Transverse colon (tissue), 4 donors: ENCODE data around the gene PPP6R3. TPM values are rescaled to one million over a fixed set of nuclear protein-coding genes. Genes with fewer than 3 reads are reported as not detected.

ENCODE experiments used
- DNase-seq: peaks from one replicate; pipeline ENCODE4 v3.0.0-alpha.2; 2019
- H3K27ac ChIP-seq, 4 donors: fragments of 200-600 bp; sonication (generic); 2 replicates each; pipeline ENCODE4 v1.5.1; 2016 to 2018; ENCODE audit warnings: inconsistent platforms in 4 of 4
- H3K27me3 ChIP-seq: fragments of 200-600 bp; sonication (generic); 2 replicates; pipeline ENCODE4 v1.5.1; 2017; ENCODE audit warnings: inconsistent platforms
- H3K36me3 ChIP-seq, 4 donors: fragments of 200-600 bp; sonication (generic); 2 replicates each; pipeline ENCODE4 v1.5.1; 2017 to 2019; ENCODE audit warnings: inconsistent platforms in 4 of 4
- H3K4me1 ChIP-seq, 4 donors: fragments of 200-600 bp; sonication (generic); 2 replicates each; pipeline ENCODE4 v1.5.1; 2017 to 2020; ENCODE audit warnings: inconsistent platforms in 4 of 4
- H3K4me3 ChIP-seq, 4 donors: fragments of 200-600 bp; sonication (generic); 1 replicate in 1 of 4; 2 replicates in 3 of 4; pipeline versions ENCODE4 v1.5.1 to v1.6.1; 2017 to 2019; ENCODE audit warnings: inconsistent platforms in 4 of 4
- H3K9me3 ChIP-seq, 2 donors: fragments of 200-600 bp; sonication (generic); 2 replicates each; pipeline ENCODE4 v1.5.1; 2017 to 2019; ENCODE audit warnings: inconsistent platforms in 2 of 2
- EP300 ChIP-seq: sonication (generic); formaldehyde crosslinking; IDR thresholded peaks from one replicate; pipeline ENCODE4 v1.6.1; 2017; ENCODE audit warnings: antibody characterized with exemption, low read depth
- POLR2A ChIP-seq: fragments of 450-650 bp; IDR thresholded peaks from one replicate; pipeline ENCODE4 v1.6.1; 2016; ENCODE audit warnings: antibody characterized with exemption, mild to moderate bottlenecking, moderate library complexity
- POLR2AphosphoS5 ChIP-seq, 3 donors: sonication (generic); formaldehyde crosslinking; IDR thresholded peaks; one replicate each; pipeline ENCODE4 v1.6.1; 2016; ENCODE audit warnings: antibody characterized with exemption in 3 of 3
- WGBS, 2 donors: methylation state at CpG; one replicate each; pipeline ENCODE4 v1.1.5; 2018; ENCODE audit warnings: low coverage in 1 of 2; 5-methylcytosine and 5-hydroxymethylcytosine counted together
- in situ Hi-C, 4 donors: fragments of 200-750 bp; cut with MboI; loops; one replicate each; pipeline versions ENCODE4 v1.15.0 to v1.15.1; 2017; ENCODE audit warnings: low sequenced_read_pairs in 3 of 4, low pct_ligation_motif_present in 1 of 4, low pct_unique_long_range_greater_than_20kb in 1 of 4
- intact Hi-C: fragments of 100-400 bp; cut with DNase I; formaldehyde crosslinking; loops from one replicate; pipeline ENCODE4 v1.15.1; 2023; ENCODE audit warnings: low total_unique reads
- total RNA-seq, 4 donors: library from RNA; depleted of rRNA; stranded (reverse); fragments of >200 nt; gene quantifications; one replicate each; pipeline ENCODE4 v1.1.0, GENCODE V29; 2016
- TF ChIP-seq, protein P1 (sequence below), 5 experiments: fragments of 200-600 bp in 3 of 5; fragments of 450-650 bp in 2 of 5; sonication (generic) in 3 of 5; IDR thresholded peaks; 1 replicate in 2 of 5; 2 replicates in 3 of 5; pipeline ENCODE4 v1.5.1; 2016 to 2017; ENCODE audit warnings: antibody characterized with exemption in 5 of 5, inconsistent platforms in 3 of 5, mild to moderate bottlenecking in 2 of 5, moderate library complexity in 1 of 5

The PPP6R3 gene
- total RNA-seq, 4 donors from 2014 or later, result 89.8 to 158 (median 117) TPM

DNA sequence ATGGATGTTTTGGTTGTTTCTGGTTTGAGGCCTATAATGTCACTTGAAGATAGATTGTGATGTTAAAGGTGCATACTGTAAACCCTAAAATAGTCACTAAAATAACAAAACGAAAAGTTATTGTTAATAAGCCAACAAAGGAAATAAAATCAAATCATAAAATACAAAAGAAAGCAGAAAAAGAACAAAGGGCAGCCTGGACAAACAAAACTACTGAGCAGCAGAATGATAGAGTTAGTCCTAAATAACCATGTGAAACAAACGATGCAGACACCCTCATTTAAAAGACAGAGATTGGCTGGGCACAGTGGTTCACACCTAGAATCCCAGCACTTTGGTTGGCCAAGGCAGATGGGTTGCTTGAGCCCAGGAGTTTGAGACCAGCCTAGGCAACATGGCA, 132.9 kb downstream of the PPP6R3 start:
- intact Hi-C loops (no loop called here), in situ Hi-C loops (no loop called here)
- no peaks in the 10 kb centered on the region for H3K9me3 ChIP-seq
- WGBS, 2 donors, result 51 to 60% methylated on average over 1 to 2 of the region's 2 CpGs
- H3K27ac ChIP-seq, result no peak overlapping the region
- no peak overlapping the region for H3K4me3 ChIP-seq
- no peaks in the 10 kb centered on the region for H3K4me1 ChIP-seq
- TF ChIP-seq POLR2AphosphoS5 (IDR thresholded peaks at IDR 0.05), result no peak
- TF ChIP-seq POLR2A, result no peak
- TF ChIP-seq EP300, result no peak
- TF ChIP-seq, protein P1, sequence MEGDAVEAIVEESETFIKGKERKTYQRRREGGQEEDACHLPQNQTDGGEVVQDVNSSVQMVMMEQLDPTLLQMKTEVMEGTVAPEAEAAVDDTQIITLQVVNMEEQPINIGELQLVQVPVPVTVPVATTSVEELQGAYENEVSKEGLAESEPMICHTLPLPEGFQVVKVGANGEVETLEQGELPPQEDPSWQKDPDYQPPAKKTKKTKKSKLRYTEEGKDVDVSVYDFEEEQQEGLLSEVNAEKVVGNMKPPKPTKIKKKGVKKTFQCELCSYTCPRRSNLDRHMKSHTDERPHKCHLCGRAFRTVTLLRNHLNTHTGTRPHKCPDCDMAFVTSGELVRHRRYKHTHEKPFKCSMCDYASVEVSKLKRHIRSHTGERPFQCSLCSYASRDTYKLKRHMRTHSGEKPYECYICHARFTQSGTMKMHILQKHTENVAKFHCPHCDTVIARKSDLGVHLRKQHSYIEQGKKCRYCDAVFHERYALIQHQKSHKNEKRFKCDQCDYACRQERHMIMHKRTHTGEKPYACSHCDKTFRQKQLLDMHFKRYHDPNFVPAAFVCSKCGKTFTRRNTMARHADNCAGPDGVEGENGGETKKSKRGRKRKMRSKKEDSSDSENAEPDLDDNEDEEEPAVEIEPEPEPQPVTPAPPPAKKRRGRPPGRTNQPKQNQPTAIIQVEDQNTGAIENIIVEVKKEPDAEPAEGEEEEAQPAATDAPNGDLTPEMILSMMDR (IDR thresholded peaks at IDR 0.05), result no peak
- no peak for DNase-seq
- peaks cover 0 to 66% (median 31%) of the 10 kb centered on the region in 4 donors for H3K36me3 ChIP-seq
- H3K27me3 ChIP-seq, result no peaks in the 10 kb centered on the region

DNA sequence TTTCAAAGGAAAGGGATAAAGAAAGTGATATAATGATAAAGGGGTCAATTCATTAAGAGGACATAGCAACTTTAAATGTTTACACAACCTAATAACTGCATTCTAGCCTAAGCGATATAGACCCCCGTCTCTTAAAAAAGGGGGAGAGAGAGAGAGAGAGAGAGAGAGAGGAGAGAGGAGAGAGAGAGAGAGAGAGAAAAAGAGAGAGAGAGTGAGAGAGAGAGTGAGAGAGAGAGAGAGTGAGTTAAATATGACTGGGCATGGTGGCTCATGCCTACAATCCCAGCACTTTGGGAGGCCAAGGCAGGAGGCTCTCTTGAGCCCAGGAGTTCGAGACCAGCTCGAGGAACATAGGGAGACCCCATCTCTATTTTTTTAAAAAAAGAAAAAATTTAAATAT, 133.6 kb downstream of the PPP6R3 start:
- Histone ChIP-seq H3K9me3 (no peaks in the 10 kb centered on the region), H3K27ac (no peak overlapping the region), H3K4me3 (no peak overlapping the region), H3K4me1 (no peaks in the 10 kb centered on the region), H3K27me3 (no peaks in the 10 kb centered on the region), H3K36me3 (peaks cover 0 to 72% (median 34%) of the 10 kb centered on the region in 4 donors)
- no peak for DNase-seq
- 94 to 96% methylated on average over 4 of the region's 4 CpGs for WGBS, 2 donors
- in situ Hi-C loops (no loop called here), intact Hi-C loops (no loop called here)
- TF ChIP-seq, protein P1 (IDR thresholded peaks at IDR 0.05), result no peak
- TF ChIP-seq POLR2AphosphoS5 (IDR thresholded peaks at IDR 0.05), result no peak
- no peak for TF ChIP-seq POLR2A
- TF ChIP-seq EP300, result no peak

DNA sequence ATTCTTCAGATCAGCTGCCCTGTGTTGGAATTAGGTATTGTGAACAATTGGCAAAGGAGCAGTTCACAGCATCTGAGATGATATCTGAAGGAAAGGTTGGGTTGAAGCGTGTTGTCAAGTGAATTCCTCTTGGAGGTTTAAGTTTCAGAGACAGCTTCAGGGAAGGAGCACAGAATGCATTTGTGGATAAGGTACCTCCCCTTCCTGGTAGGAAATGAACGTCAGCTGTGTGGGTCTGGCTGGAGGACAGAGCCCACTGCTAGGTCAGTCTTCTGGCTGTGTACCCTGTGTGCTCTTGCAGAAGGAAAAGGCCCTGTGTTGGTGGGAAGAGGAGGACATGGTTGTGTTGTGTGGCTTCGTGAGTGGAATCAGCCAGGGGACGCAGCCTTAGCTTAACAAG, 135.7 kb downstream of the PPP6R3 start:
- in situ Hi-C loops, result no loop called here

DNA sequence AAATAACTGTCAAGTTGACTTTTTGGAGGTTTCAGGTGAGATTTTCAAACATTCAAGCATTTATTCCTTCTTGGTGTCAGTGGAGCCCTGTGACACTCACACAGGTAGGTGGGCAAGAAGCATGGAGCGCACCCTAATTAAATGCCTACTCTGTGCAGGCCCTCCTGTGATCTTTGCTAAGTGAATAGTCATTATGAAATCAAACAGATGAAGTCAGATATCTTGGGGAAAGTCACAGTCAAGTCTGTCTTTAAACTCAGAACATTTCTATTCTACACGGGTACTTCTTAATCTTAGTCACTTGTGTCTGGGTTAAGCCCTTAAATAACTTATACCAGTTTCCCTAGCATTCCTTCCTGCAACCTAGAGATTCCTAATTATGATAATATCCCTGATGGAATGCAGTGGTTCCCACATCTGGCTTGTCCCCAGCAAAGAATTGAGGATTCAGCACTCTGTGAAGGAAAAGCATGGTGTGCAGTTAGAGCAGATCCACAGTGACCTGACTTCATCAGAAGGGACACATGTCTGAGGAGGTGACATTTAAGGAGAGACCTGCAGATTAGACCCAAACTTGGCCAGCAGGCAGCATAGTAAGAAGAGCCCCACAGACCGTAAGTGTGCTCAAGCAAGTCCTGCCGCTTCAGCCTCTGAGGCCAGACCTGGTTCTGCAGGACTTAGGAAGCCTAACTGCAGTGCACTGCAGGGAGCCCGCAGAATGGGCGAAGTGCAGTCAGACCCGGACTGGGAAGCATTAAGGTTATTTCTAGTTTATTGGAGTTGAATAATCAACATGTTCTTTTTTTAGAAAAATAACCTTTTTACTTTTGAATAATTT, 138.5 kb downstream of the PPP6R3 start:
- in situ Hi-C loops, result no loop called here
- no peaks in the 10 kb centered on the region for H3K4me1 ChIP-seq

More for the DNA sequence above, 135.7 kb downstream of the PPP6R3 start:
- Histone ChIP-seq H3K4me1 (no peaks in the 10 kb centered on the region), H3K9me3 (no peaks in the 10 kb centered on the region), H3K4me3 (no peak overlapping the region), H3K27me3 (no peaks in the 10 kb centered on the region), H3K27ac (no peak overlapping the region), H3K36me3 (peaks cover 0 to 82% (median 40%) of the 10 kb centered on the region in 4 donors)
- no peak for DNase-seq
- WGBS, 2 donors, result 90 to 100% methylated on average over 2 to 4 of the region's 4 CpGs
- no peak for TF ChIP-seq POLR2AphosphoS5 (IDR thresholded peaks at IDR 0.05)
- intact Hi-C loops, result no loop called here

More for the DNA sequence above, 138.5 kb downstream of the PPP6R3 start:
- Histone ChIP-seq H3K27ac (no peak overlapping the region), H3K9me3 (no peaks in the 10 kb centered on the region), H3K4me3 (no peak overlapping the region), H3K27me3 (no peaks in the 10 kb centered on the region), H3K36me3 (peaks cover 0 to 84% (median 42%) of the 10 kb centered on the region in 4 donors)
- intact Hi-C loops, result no loop called here
- no peak for DNase-seq
- TF ChIP-seq POLR2A (no peak), POLR2AphosphoS5 (IDR thresholded peaks at IDR 0.05) (no peak), EP300 (no peak)
- TF ChIP-seq, protein P1 (IDR thresholded peaks at IDR 0.05), result no peak
- WGBS, 2 donors, result 89 to 90% methylated on average over 5 to 7 of the region's 7 CpGs
